GM18907 (cell line): ENCODE results near the gene COG4.
A peak's percentile ranks its signal among the peaks of the same experiment; 100 is the strongest.

Source experiments
- ATAC-seq: cut with Tn5 transposase; IDR thresholded peaks from one replicate; pipeline ENCODE4 v1.9.1; 2021; ENCODE audit warnings: mild to moderate bottlenecking, moderate library complexity; ENCODE audit not compliant: unreplicated experiment

COG4 gene

GRCh38 chr16:70437582-70438557 lies 85.5 kb downstream of the COG4 start:
- no peak for ATAC-seq

GRCh38 chr16:70437017-70437581 lies 86.3 kb downstream of the COG4 start:
- ATAC-seq: no peak

- ATAC-seq: no peak
Measured at GRCh38 chr16:70434484-70435260, 88.7 kb downstream of the COG4 start.

GRCh38 chr16:70433458-70434103 lies 89.8 kb downstream of the COG4 start:
- no peak for ATAC-seq

- ATAC-seq: no peak
Measured at GRCh38 chr16:70432723-70433457, 90.5 kb downstream of the COG4 start.

- no peak for ATAC-seq
Measured at GRCh38 chr16:70432356-70432722, 91.0 kb downstream of the COG4 start.

GRCh38 chr16:70430667-70431536 lies 92.5 kb downstream of the COG4 start:
- ATAC-seq: peak; percentile 52
